T-helper 2 cell treated with Interferon-gamma antibody and Interleukin-4, amounts not matched to agents 100 ng/mL and 5 ng/mL, for 36 hours (primary cell): ENCODE measurements around the gene UBAC2. TPM values are rescaled to one million over a fixed set of nuclear protein-coding genes. Genes with fewer than 3 reads are reported as not detected.

Experiments
- intact Hi-C: fragments of 100-400 bp; cut with micrococcal nuclease; formaldehyde crosslinking; loops from one replicate; pipeline ENCODE4 v1.15.1; 2023
- total RNA-seq: library from RNA; stranded (reverse); gene quantifications from 2 replicates; pipeline ENCODE4 v1.2.3, GENCODE V29; 2022

Gene UBAC2
- total RNA-seq, 1 donor from 2014 or later: 51.6 TPM

DNA sequence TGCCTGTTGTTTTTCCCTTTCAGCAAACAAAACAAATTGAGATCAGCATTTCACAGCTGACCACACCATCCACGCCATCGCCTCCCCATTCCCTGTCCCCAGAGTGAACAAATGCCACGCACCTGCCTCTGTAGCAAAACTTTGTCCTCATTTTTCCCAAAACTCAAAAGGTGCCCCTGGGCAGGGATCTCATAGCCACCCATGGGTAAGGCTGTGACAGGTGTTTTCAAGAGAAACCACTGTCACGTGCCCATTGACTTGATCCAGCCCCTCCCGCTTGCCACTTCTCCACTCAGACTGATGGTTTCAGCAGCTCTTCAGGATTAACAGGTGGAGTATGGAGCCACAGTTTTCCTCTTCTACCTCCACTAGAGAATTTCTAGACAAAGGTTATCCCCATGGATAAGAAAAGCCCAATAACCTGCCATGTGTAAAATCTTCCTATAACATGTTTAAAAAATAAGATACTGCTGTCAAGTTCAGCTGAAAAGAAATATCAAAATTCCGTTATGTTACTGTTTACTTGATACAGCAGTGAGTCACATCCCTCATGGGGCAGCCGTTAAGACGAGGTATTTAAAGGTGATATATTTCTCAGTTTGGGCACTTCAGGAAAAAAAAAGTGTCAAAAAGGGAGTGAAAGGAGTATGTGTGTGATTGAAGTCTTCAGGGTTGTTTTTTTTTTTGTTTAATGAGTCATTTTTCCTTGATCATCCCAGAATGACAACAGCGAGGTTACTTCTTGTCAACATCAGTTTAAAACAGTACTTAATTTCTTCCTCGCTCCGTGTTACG, 170.0 kb downstream of the UBAC2 start:
- intact Hi-C loops: no loop called here

DNA sequence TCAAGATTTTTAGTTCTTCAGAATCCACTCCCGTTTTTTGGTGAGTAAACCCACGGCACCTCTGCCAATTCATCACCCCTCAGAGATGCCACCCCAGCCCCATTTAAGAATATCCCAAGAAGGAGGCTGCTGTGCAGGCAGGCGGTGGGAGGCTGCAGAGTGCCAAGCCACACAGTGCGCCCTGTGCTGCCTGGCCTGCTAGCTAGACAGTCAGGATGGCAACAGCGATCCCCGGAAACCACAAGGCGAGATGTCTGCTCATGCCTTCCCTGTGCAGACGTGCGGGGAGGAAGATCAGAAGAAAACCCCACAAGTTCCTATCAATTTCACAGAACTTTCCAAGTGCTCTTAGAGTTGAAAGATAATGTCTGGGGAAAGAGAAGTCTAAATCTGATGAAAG, 171.3 kb downstream of the UBAC2 start:
- intact Hi-C loops: loop anchor here (1.0 kb wide), 2 partner anchors 9 to 16 kb away; no protein-coding TSS in a partner anchor

DNA sequence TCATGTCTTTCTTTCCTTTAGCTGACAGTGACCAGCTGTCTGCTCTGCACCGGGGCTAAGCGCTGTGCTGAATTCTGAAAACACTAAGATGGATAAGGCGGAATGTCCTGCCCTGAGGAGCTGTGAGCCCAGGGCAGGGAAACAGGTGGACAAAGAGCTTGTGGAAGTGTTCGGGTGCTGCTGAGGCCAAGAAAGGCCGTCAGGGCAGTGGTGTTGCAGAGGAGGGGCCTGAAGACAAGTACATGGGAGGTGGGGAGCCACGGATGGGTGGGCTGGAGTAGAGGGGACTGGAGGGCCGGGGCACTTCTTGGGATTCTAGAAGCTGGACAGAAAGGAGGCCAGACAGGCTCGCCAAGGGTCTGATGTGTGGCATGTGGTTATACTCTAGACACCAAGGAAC, 172.8 kb downstream of the UBAC2 start:
- intact Hi-C loops: no loop called here

DNA sequence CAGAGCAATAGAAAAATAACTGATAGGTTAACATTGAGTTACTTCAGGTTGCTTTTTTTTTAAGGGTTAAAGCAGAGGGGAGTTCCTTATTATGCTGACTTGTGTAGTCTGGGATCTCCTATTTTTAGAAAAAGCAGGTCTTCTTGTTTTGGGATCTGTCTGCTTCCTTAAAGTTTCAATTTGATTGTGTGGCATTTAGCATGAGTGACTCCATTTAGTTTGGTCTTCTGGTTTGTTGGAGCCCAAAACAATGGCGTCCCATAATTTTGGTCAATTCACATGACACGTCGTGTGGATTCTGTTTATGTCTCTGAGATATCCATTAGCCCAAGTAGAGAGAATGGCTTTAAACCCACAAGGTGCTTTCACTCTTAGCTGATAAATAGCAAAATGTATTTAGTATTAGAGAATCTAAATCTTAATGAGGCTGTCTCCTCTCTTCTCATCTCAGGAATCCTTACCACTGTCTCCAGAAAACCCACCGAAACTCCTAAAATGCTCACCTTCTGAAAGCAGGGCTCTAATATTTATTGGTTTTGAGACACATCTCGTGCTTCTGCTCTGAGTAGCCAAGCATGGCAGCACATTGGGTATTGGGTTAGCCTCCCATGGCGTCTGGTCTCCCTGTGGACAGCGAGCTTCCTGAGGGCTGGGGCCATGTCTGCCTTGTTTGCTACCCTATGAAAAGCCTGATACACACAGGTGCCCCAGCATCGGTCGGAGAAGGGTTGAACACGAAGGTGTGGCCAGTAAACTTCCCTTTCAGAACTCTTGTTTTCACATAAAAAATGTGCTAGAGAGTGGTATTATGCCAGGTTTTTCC, 173.7 kb downstream of the UBAC2 start:
- intact Hi-C loops: no loop called here

DNA sequence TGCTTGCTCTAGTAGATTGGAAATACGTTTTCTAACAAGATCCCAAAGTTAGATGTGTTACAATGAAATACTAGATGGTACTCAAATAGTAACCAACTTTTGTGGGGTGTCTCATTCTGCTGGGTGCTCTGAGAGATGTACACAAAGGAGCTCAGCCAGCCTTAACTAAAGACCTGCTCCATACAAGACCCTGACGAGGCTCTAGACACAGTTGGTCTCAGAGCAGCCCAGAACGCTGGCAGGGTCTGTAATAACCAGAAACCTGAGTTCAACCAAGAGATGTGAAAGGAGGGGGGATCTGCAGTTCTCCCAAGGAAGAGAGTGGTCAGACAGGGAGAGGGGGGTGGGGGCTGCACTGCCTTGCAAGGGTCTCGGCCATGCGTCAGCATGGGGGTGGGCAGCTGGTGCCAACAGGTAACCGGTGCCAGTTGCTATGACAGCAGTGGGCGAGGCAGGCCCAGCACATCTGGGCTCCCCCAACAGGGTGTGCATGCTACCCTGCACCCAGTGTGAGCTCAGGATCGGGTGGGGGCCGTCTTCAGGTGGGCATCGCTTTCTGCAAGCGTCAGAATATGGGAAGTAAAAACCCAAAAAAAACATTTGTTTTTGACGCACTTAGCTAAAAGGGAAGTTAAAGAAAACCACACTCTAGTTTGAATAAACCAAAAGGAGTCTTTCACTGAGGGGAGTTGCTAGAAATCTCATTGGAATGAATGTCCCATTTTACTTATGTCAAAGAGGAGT, 174.5 kb downstream of the UBAC2 start:
- intact Hi-C loops: no loop called here

DNA sequence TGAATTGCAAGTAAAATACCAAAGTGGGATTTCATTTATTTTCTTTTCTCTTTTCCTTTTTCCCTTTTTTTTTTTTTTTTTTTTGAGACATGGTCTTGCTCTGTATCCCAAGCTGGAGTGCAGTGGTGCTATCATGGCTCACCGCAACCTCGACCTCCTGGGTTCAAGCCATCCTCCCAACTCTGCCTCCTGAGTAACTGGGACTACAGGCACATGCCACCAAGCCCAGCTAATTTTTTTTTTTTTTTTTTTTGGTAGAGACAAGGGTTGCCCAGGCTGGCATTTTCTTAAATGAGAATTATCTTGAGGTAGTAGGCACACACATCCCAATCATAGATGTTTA, 175.1 kb downstream of the UBAC2 start:
- intact Hi-C loops: no loop called here

DNA sequence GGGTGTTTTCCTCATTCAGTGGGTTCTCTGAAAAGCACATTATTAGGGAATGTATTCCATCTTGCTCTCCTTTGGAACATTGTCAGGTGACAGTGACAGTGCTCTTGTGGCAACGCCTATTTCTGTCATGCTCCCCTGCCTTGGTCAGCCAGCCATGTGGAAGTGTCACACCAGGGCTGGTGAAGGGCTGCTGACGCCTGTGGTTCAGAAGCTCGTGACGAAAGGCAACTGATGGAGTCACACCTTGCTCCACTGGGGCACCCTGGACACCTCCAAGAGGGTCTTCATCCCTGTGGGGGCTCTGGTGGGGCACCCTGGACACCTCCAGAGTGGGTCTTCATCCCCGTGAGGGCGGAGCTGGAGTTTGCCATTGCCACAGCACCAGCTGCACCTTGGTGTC, 175.5 kb downstream of the UBAC2 start:
- intact Hi-C loops: no loop called here

DNA sequence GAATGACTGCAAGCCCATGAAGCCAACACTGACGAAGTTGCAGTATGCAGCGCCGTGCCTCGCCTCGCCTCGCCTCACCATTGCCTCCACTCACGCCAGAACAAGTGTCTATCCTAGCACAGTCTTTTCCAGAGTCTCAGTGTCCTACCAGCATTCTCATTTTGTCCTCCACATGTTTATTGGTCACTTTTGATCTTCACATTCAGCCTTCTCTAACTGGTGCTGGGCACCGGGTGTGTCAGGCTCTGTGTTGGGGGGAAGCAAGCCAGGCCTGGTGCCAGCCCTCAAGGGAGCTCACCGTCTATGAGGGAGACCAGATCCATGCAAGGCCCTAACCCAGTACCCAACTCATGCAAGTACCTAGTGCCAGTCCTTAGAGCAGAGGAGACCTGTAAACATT, 176.3 kb downstream of the UBAC2 start:
- intact Hi-C loops: no loop called here

DNA sequence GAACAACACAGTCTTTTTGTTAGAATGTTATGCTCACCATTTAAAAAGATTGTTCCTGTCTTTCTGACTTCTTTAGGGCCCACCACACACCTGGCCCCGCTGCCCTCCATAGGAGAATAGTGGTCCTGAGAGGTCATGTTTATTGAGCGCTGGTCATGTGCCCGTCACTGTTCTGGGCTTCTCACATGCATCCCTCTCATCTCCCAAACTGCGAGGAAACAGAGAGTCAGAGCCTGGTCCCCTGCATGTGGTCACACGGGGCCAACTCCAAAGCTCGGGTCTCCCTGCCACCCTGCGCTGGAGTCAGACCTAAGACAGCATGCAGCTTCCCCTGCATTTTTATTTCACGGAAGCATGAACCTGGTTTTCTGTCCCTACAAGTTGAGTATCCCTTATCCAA, 177.0 kb downstream of the UBAC2 start:
- intact Hi-C loops: no loop called here

DNA sequence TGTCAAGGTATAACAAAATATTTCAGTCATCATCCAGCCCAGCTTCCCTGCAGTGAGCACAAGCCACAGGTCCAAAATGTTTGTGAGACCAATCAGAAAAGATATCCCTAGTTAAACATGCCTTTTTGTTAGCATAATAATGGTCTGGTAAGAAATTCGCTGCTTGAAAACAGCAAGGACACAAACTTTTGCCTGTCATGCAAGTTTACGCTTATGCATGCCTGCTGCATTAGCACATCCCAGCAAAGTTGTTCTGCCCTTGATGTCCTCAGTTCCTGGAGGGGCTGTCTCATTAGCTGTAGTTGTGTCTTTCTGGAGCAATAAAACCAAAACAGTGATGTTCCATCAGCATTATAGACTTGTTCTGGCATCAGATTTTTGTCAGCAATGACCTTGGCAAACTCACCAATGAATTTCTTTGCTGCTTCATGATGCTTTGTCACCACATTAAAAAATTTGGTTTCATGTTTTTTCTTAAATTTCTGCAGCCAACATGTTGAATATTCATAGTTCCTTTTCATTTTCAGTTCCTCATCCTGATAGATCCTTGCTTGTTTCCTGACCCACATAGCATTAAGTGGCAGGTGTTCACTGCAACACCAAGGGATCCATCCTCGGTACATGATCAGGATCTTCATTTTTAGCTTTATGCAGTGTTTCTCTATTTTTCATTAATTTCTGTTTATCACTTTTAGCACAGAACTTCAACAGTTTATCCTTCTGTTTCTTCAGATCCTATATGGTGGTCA, 178.5 kb downstream of the UBAC2 start:
- intact Hi-C loops: no loop called here

DNA sequence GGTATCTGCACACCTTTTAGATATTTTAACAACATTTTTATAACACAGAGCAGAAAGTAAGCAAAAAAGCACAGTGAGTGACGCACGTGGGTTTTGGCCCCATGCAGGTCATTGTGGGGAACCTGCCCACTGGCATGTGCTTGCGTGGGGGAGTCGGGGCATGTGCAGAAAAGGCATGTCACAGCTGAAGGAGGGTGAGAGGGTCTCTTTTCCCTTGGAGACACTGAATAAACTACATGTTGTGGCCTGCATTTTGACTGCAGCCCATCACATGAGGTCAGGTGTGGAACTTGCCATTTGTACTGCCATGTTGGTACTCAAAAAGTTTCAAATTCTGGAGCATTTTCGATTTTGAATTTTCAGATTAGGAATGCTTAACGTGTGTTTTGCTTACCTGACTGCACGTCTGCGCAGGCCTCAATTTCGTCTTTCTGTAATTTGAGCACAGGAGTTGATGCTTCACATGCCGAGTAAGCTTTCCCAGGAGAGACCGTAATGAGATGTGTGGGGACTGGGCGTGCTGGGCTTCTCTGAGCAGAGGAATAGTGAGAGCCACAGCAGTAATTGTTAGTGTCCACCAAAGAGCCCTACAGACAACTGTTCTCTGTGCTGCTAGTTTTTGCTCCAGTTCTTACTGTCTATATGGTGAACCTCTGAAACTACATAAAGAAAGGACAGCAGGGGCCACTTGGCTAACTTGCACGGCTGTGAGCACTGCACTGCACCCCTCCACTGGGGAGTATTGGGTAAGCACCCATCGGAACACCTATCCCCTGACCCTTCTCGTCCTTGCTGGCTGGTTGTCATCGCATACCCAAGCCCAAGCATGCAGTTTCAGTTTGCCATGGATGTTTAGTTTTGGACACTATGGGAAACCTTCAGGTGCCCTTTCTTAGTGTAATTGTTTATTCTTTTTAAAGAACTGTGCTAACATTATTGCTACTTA, 179.5 kb downstream of the UBAC2 start:
- intact Hi-C loops: loop anchor here (2.0 to 5.0 kb wide), 3 partner anchors 65 to 117 kb away; partner anchors contain the start of gene GPR183

DNA sequence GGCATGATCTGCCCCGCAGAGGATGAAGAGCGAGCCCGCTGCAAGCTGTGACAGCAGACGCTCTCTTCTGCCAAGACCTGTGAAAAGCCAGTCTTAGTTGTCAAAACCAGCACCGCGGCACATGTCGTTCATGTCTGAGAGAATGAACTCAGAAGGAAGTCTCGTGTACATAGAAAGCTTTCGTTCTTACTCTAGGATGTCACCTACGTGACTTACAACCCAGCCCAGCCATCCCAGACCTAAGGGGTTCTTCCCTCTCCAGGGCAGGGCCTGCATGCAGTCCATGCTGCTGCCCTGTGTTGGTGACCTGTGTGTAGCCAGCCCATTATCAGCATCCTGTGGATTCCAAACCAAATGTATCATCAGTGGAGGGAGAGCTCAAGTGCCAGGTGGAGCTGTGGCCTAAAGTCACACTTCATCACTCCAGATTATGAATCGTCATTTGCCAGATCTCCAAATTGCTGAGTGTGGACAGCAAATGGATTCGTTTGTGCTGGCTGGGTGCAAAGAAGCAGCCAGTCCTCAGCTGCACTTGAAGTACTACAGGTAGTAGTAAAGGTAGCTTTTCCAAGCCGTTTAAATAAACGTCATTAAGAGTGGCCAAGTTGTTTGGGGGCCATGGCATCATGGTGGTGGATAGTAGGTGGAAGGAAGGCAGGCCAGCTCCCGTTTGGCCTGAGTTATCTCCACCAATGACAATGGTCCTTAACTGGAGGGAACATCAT, 180.4 kb downstream of the UBAC2 start:
- intact Hi-C loops: loop anchor here (1.0 to 5.0 kb wide), 5 partner anchors 9 to 116 kb away; partner anchors contain the start of gene GPR183

DNA sequence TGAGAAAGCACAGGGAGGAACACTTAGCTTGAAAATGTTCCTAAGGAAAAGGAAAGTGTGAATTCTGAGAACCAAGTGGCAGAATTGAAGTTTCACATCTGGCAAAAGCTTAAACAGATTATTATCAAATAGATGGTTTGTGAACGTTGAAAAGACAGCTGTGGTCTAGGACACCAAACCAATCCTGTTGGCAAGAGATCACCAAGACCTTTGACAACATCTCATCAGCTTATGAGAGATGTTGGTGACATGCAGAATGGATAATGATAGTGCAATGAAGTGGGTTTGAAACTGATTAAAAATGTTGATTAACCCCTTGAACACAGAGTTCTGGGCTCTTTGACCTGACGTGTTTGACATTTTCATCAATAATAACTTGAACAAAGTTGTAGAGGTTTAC, 181.1 kb downstream of the UBAC2 start:
- intact Hi-C loops: loop anchor here (1.0 to 5.0 kb wide), 7 partner anchors 9 to 203 kb away; partner anchors contain the start of gene GPR183

DNA sequence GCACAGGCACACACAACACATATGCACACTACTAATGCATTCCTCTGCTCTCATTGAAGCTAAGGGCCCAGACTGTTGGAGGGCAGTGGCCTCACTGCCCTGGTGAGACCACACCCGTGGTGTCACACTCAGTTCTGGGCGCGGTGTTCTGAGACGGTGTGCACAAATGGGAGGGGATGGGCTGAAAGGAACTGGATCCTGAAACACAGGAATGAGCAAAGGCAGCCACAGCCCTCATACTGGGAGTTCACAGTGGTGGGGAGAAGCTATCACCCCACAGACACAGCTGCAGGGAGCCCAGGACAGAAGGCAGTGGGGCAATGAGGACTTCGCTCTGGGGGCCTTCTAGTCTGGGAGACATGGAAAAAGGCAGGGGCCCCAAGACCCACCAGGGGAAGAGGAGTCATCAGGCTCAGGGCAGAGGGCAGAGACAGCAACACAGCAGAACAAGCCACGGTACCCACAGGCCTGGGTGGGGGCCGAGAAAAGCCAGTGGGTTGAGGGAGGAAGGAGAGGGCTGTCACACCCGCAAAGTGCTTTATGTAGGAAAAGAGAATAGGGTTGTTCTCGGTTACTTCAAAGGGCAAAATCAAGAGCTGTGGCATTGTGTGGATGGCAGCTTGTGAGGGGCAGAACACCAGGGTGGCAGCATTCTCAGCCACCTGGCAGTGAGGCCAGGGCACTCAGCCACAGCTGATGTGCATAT, 181.9 kb downstream of the UBAC2 start:
- intact Hi-C loops: loop anchor here (2.0 to 5.0 kb wide), 3 partner anchors 14 to 204 kb away; no protein-coding TSS in a partner anchor

DNA sequence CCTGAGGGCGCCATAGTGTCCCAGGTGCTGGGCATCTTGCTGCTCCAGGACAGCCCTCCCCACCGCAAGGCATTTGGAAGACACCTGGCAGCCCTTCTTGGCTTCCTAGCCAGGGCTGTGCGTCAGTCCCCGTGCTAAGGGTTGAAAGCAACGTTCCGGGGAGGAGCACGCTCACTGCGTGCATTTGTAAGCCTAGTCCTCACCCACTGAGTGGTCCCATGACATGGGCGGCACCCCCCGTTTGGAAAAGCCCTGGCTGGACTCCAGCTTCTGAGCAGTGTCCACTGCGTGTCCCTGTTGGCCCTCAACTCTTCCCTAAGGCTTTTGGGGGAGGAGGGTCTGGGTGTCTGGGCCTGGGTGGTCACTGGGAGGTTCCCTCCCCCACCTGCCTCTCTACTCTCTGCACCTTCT, 182.9 kb downstream of the UBAC2 start:
- intact Hi-C loops: loop anchor here (2.0 to 5.0 kb wide), 3 partner anchors 15 to 205 kb away; no protein-coding TSS in a partner anchor

DNA sequence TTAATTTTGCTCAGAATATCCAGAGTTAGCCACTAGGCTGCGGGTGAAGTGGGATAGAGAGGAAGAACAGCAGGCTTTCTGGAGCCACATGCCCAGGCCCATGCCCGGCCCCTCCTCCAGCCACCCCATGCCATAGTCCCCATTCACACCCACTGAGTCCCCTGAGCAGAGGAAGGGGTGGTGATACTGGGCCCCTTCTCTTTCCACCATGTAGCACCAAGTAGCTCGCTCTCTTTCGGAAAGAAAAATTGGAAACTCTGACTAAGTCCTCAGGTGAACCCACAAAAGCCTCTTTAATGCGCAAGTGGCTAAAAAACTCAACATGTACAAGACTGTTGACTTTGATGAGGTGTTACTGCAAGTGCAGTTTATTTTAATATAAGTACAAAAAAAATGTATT, 183.3 kb downstream of the UBAC2 start:
- intact Hi-C loops: loop anchor here (2.0 to 5.0 kb wide), 3 partner anchors 15 to 205 kb away; no protein-coding TSS in a partner anchor

DNA sequence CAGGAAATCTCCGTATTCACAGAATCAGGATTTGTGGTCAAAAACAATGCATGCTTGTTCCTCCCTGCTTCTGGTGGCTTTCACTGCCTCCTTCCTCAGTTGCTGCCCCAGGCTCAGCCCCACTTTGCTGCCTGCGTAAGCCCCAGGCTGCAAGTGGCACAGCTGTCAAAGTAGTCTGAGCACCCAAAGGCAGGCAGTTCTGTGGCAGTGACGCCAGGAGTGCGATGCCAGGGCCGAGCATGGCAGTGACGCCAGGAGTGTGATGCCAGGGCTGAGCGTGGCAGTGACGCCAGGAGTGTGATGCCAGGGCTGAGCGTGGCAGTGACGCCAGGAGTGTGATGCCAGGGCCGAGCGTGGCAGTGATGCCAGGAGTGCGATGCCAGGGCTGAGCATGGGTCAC, 183.8 kb downstream of the UBAC2 start:
- intact Hi-C loops: loop anchor here (5.0 kb wide), 1 partner anchor 113 kb away; no protein-coding TSS in a partner anchor

DNA sequence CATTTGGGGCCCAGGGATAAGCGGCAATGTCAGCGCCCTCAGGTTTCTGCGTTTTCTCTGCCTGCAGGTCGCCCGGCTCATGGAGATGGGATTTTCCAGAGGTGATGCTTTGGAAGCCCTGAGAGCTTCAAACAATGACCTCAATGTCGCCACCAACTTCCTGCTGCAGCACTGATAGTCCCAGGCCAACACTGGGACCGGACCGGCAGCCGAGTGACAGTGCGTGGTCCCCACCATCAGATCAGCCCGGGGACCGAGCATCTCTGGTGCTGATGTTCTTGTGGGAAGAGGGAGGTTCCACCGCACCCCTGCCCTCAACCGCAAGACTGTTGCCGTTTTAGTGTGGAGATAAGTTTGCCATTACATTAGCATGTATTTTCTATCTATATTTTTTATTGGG, 184.5 kb downstream of the UBAC2 start:
- intact Hi-C loops: no loop called here
